Bronchial epithelial cell (primary cell): ENCODE results near the gene EXOSC10. TPM values are rescaled to one million over a fixed set of nuclear protein-coding genes. Genes with fewer than 3 reads are reported as not detected.
A peak's percentile ranks its signal among the peaks of the same experiment; 100 is the strongest.

Experiments used
- DNase-seq: peaks from one replicate; pipeline ENCODE4 v3.0.0-alpha.2; 2010; ENCODE audit warnings: low read depth
- FAIRE-seq: peaks from 2 replicates; lab custom pipeline; 2011; peaks lifted over from hg19 to GRCh38; lab: Jason Lieb, UNC
- H3K27me3 ChIP-seq: 2 replicates; pipeline ENCODE4 v1.5.1; 2011; ENCODE audit warnings: low read length; ENCODE audit not compliant: control insufficient read depth, insufficient read depth
- H3K36me3 ChIP-seq: 2 replicates; pipeline ENCODE4 v1.5.1; 2011; ENCODE audit warnings: low read length; ENCODE audit not compliant: control insufficient read depth, insufficient read depth
- H3K4me3 ChIP-seq: 2 replicates; pipeline ENCODE4 v1.5.1; 2011; ENCODE audit warnings: mild to moderate bottlenecking, low read depth, low read length, control low read depth
- CTCF ChIP-seq: IDR thresholded peaks from 2 replicates; pipeline ENCODE4 v1.5.1; 2011; ENCODE audit warnings: mild to moderate bottlenecking, moderate library complexity, low read length, control low read depth, inconsistent platforms; ENCODE audit not compliant: insufficient read depth, severe bottlenecking
- total RNA-seq: library from RNA; depleted of rRNA; stranded (reverse); fragments of >200 nt; gene quantifications from 2 replicates; pipeline ENCODE4 v1.2.1, GENCODE V29; 2014

The EXOSC10 gene
- total RNA-seq, 1 donor from 2014 or later, result 37.4 TPM

- DNase-seq (no peak), FAIRE-seq (no peak)
- TF ChIP-seq CTCF, result no peak
- H3K4me3 ChIP-seq, result no peak overlapping the region
- H3K36me3 ChIP-seq, result peaks cover 3% of the 10 kb centered on the region
- no peaks in the 10 kb centered on the region for H3K27me3 ChIP-seq
Measured at GRCh38 chr1:11030865-11031264, 68.8 kb downstream of the EXOSC10 start.

GRCh38 chr1:11028018-11028417 lies 71.7 kb downstream of the EXOSC10 start:
- H3K36me3 ChIP-seq, result peaks cover 5% of the 10 kb centered on the region
- no peak for FAIRE-seq

GRCh38 chr1:11027316-11027715 lies 72.4 kb downstream of the EXOSC10 start:
- TF ChIP-seq CTCF, result no peak
- DNase-seq (no peak), FAIRE-seq (no peak)
- peaks cover 5% of the 10 kb centered on the region for H3K36me3 ChIP-seq
- no peaks in the 10 kb centered on the region for H3K27me3 ChIP-seq
- no peak overlapping the region for H3K4me3 ChIP-seq

More at GRCh38 chr1:11028018-11028417, 71.7 kb downstream of the EXOSC10 start:
- H3K4me3 ChIP-seq, result no peak overlapping the region
- TF ChIP-seq CTCF, result no peak
- H3K27me3 ChIP-seq, result no peaks in the 10 kb centered on the region
- DNase-seq, result no peak

GRCh38 chr1:11026903-11027302 lies 72.8 kb downstream of the EXOSC10 start:
- no peak overlapping the region for H3K4me3 ChIP-seq
- no peaks in the 10 kb centered on the region for H3K27me3 ChIP-seq
- no peak for DNase-seq
- H3K36me3 ChIP-seq, result peaks cover 8% of the 10 kb centered on the region
- no peak for FAIRE-seq
- no peak for TF ChIP-seq CTCF

- no peak for TF ChIP-seq CTCF
- peak; percentile 68 for DNase-seq
- no peak for FAIRE-seq
- Histone ChIP-seq H3K27me3 (no peaks in the 10 kb centered on the region), H3K36me3 (peaks cover 8% of the 10 kb centered on the region), H3K4me3 (no peak overlapping the region)
Measured at GRCh38 chr1:11026052-11026451, 73.6 kb downstream of the EXOSC10 start.

GRCh38 chr1:11025618-11026017 lies 74.1 kb downstream of the EXOSC10 start:
- no peak for TF ChIP-seq CTCF
- DNase-seq (no peak), FAIRE-seq (no peak)
- no peak overlapping the region for H3K4me3 ChIP-seq
- H3K27me3 ChIP-seq, result no peaks in the 10 kb centered on the region
- peaks cover 10% of the 10 kb centered on the region for H3K36me3 ChIP-seq
